Stimulated activated effector memory CD8-positive, alpha-beta T cell treated with anti-CD3 and anti-CD28 coated beads, Interleukin-12 subunit alpha, Interleukin-12 subunit beta, amount 100 ng/mL, for 72 hours (primary cell): Measurements from ENCODE around the gene TENM4.

Experiments
- ATAC-seq: fragments of 150-1000 bp; cut with Tn5 transposase; 2 replicates; pipeline ENCODE4 v1.10.0; 2021
- DNase-seq, 2 donors: peaks; one replicate each; pipeline ENCODE4 v3.0.0; 2021 to 2022; ENCODE audit warnings: low spot score in 2 of 2
- H3K27ac Mint-ChIP-seq: one replicate; pipeline ENCODE4 v1.8.0; 2022; ENCODE audit warnings: mild to moderate bottlenecking, mixed read lengths
- H3K36me3 Mint-ChIP-seq: one replicate; pipeline ENCODE4 v1.8.0; 2022; ENCODE audit warnings: mild to moderate bottlenecking, mixed read lengths
- H3K4me1 Mint-ChIP-seq: one replicate; pipeline ENCODE4 v1.8.0; 2022; ENCODE audit warnings: mixed read lengths
- H3K4me3 Mint-ChIP-seq: one replicate; pipeline ENCODE4 v1.8.0; 2022; ENCODE audit warnings: mild to moderate bottlenecking, mixed read lengths
- H3K9me3 Mint-ChIP-seq: one replicate; pipeline ENCODE4 v1.8.0; 2022; ENCODE audit warnings: mixed read lengths

TENM4 gene

DNA sequence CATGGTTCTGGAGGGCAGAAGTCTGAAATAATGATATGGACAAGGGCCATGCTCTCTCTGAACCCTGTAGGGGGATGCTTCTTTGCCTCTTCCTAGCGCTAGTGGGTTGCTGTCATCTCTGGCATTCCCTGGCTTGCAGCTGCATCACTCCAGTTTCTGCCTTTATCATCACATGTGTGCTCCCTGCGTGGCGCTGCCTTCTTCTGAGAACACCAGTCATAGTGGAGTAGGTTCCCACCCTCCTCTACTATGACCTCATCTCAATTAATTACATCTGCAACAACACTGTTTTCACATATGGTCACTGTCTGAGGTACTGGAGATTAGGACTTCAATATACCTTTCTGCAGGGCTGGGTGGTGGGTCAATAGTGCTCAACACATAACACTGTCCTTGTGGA, 463.8 kb downstream of the TENM4 start:
- H3K4me1 Mint-ChIP-seq = no peaks in the 10 kb centered on the region

GRCh38 chr11:78975081-78975480, 465.7 kb downstream of the TENM4 start:
- Mint-ChIP-seq H3K4me1 (no peaks in the 10 kb centered on the region), H3K9me3 (peaks cover 13% of the 10 kb centered on the region), H3K27ac (no peak overlapping the region), H3K36me3 (no peaks in the 10 kb centered on the region), H3K4me3 (no peak overlapping the region)
- DNase-seq (no peak), ATAC-seq (no peak)

More for the DNA sequence above, 463.8 kb downstream of the TENM4 start:
- H3K4me3 Mint-ChIP-seq = no peak overlapping the region
- H3K9me3 Mint-ChIP-seq = peaks cover 13% of the 10 kb centered on the region
- H3K36me3 Mint-ChIP-seq = no peaks in the 10 kb centered on the region
- DNase-seq (no peak), ATAC-seq (no peak)
- H3K27ac Mint-ChIP-seq = no peak overlapping the region

GRCh38 chr11:78973876-78974275, 467.0 kb downstream of the TENM4 start:
- ATAC-seq (no peak), DNase-seq (no peak)
- Mint-ChIP-seq H3K36me3 (no peaks in the 10 kb centered on the region), H3K9me3 (peaks cover 13% of the 10 kb centered on the region), H3K4me3 (no peak overlapping the region), H3K27ac (no peak overlapping the region), H3K4me1 (no peaks in the 10 kb centered on the region)

DNA sequence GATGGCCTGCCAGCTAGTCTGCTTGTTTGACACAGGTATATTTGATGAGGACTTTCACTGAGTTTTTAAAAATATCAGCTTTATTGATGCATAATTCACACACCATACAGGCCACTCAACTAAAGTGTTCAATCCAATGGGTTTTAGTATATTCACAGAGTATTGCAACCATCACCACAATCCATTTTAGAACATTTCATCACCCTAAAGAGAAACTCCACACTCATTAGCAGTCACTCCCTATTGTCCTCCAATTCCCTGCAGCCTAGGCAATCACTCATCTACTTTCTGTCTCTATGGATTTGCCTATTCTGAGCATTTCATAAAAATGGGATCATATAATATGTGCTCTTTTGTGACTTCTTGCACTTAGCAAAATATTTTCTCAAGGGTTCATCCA, 468.2 kb downstream of the TENM4 start:
- H3K36me3 Mint-ChIP-seq = no peaks in the 10 kb centered on the region
- no peak overlapping the region for H3K27ac Mint-ChIP-seq
- no peak for ATAC-seq
- DNase-seq = no peak
- H3K4me3 Mint-ChIP-seq = no peak overlapping the region
- H3K4me1 Mint-ChIP-seq = no peaks in the 10 kb centered on the region
- H3K9me3 Mint-ChIP-seq = peaks cover 5% of the 10 kb centered on the region

- H3K4me1 Mint-ChIP-seq = no peaks in the 10 kb centered on the region
- ATAC-seq (no peak), DNase-seq (no peak)
- H3K36me3 Mint-ChIP-seq = no peaks in the 10 kb centered on the region
- H3K9me3 Mint-ChIP-seq = peaks cover under 1% of the 10 kb centered on the region
- no peak overlapping the region for H3K27ac Mint-ChIP-seq
- H3K4me3 Mint-ChIP-seq = no peak overlapping the region
These were observed 468.7 kb downstream of the TENM4 start for GRCh38 chr11:78972177-78972576.

GRCh38 chr11:78967811-78968210, 473.0 kb downstream of the TENM4 start:
- DNase-seq = no peak
- Mint-ChIP-seq H3K27ac (no peak overlapping the region), H3K9me3 (no peaks in the 10 kb centered on the region), H3K4me3 (no peak overlapping the region), H3K4me1 (no peaks in the 10 kb centered on the region), H3K36me3 (no peaks in the 10 kb centered on the region)
- no peak for ATAC-seq

GRCh38 chr11:78965432-78965831, 475.4 kb downstream of the TENM4 start:
- no peak for ATAC-seq
- H3K36me3 Mint-ChIP-seq = no peaks in the 10 kb centered on the region
- H3K27ac Mint-ChIP-seq = no peak overlapping the region
- H3K9me3 Mint-ChIP-seq = no peaks in the 10 kb centered on the region
- DNase-seq = no peak
- no peak overlapping the region for H3K4me3 Mint-ChIP-seq
- H3K4me1 Mint-ChIP-seq = no peaks in the 10 kb centered on the region

- Mint-ChIP-seq H3K9me3 (no peaks in the 10 kb centered on the region), H3K4me3 (no peak overlapping the region), H3K36me3 (no peaks in the 10 kb centered on the region), H3K27ac (no peak overlapping the region), H3K4me1 (no peaks in the 10 kb centered on the region)
- DNase-seq = no peak
- ATAC-seq = no peak
These were observed 478.7 kb downstream of the TENM4 start for GRCh38 chr11:78961937-78962701.

- Mint-ChIP-seq H3K36me3 (no peaks in the 10 kb centered on the region), H3K27ac (no peak overlapping the region), H3K4me3 (no peak overlapping the region), H3K9me3 (no peaks in the 10 kb centered on the region), H3K4me1 (no peaks in the 10 kb centered on the region)
- DNase-seq = no peak
- no peak for ATAC-seq
These were observed 479.6 kb downstream of the TENM4 start for GRCh38 chr11:78961247-78961646.

DNA sequence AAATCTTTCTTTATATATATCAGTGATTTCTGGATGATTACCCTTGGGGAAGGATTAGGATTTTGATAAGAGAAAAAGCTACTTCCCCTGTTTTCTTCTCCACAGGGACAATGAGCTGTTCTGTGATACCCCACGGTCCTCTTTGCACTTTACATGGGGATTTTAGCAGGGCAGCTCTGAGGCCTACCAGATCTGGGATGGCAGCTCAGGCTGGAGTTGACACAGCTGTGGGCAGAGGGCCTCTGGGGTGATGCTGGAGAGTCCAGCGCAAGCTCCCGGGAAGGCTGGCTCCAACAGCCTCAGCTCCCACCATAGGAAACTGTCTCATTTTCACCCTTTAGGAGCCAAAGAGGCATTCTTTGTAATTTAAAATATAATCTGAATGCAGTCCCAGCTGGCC, 482.4 kb downstream of the TENM4 start:
- H3K4me3 Mint-ChIP-seq = no peak overlapping the region
- DNase-seq = no peak
- no peaks in the 10 kb centered on the region for H3K36me3 Mint-ChIP-seq
- no peak overlapping the region for H3K27ac Mint-ChIP-seq
- no peaks in the 10 kb centered on the region for H3K9me3 Mint-ChIP-seq
- ATAC-seq = no peak
- H3K4me1 Mint-ChIP-seq = no peaks in the 10 kb centered on the region

DNA sequence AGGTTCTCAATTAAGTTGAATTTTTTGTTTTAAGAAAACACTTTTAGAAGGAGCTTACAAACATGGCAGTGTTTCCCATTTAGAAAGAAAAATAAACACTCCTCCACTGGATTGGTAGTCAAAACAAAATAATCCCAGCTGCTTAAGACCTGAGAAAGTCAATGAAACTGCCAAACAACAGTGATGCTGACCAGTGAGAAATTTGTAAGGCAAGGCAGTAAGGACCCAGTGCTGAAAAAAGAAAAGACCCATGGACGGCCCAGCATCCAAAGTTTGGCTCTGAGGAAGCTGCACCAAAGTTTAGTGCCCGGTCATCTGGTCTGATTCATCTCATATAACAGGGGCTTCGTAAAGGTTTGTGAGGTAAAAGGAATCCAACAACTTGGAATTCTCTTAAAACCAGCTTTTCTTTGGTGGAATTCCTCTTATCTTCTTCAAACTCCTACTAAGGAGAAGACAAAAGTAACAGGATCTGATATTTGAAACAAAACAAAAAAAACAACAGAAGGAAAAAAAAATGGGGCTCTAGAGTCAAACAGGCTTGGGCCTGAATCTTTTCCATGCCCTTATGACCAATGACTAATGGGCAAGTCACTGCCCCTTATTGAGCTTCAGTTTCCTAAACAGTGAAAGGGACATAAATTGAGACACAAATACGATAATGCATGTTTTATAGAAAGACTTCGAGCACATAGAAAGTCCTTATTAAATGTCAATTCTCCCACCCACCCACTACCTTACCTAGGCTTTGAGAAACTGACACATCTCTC, 483.2 kb downstream of the TENM4 start:
- Mint-ChIP-seq H3K4me3 (no peak overlapping the region), H3K36me3 (no peaks in the 10 kb centered on the region), H3K4me1 (no peaks in the 10 kb centered on the region), H3K27ac (no peak overlapping the region), H3K9me3 (no peaks in the 10 kb centered on the region)
- no peak for ATAC-seq
- DNase-seq = no peak

DNA sequence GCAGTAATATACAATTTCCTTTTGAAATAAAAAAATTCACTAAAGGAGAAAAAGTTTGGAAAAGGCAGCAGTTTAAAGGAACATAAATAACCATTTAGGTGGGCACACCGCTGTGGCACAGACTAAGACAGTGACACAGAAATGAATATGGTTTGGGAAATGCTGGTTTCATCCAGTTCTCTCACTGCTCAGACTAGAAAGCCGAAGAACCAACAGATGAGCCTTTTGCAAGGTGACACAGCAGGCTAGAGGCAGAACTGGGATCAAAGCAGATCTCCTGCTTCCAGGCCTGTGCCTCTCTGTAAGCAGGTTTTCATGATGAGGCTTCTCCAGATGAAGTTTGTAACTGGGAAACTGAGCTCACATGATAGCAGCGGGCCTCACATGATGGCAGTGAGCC, 486.1 kb downstream of the TENM4 start:
- ATAC-seq = no peak
- Mint-ChIP-seq H3K27ac (no peak overlapping the region), H3K9me3 (no peaks in the 10 kb centered on the region), H3K4me3 (no peak overlapping the region), H3K4me1 (no peaks in the 10 kb centered on the region), H3K36me3 (no peaks in the 10 kb centered on the region)
- no peak for DNase-seq

GRCh38 chr11:78954261-78954660, 486.6 kb downstream of the TENM4 start:
- H3K4me3 Mint-ChIP-seq = no peak overlapping the region
- no peaks in the 10 kb centered on the region for H3K4me1 Mint-ChIP-seq
- no peak for ATAC-seq
- H3K36me3 Mint-ChIP-seq = no peaks in the 10 kb centered on the region
- H3K27ac Mint-ChIP-seq = no peak overlapping the region
- no peaks in the 10 kb centered on the region for H3K9me3 Mint-ChIP-seq
- no peak for DNase-seq

DNA sequence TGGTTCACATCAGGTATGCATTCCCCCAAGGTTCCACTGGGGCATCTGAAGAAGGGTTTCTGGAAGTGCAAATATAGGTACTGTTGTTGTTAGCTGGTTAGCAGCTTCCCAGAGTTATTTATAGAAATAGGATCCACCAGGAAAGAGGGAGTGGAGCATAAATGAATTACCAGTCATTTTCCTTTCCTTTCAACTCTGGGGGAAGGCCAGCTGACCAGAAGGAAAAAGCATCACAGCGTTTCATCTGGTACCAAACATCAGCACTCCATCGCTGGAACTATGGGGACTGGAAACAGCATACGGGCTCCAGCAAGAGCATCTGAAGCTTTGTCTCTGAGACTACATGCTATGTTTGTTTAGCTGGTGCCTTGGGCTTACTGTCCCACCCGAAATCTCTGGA, 487.9 kb downstream of the TENM4 start:
- H3K4me3 Mint-ChIP-seq = no peak overlapping the region
- H3K27ac Mint-ChIP-seq = no peak overlapping the region
- H3K4me1 Mint-ChIP-seq = no peaks in the 10 kb centered on the region
- H3K36me3 Mint-ChIP-seq = no peaks in the 10 kb centered on the region
- no peaks in the 10 kb centered on the region for H3K9me3 Mint-ChIP-seq
- DNase-seq (no peak), ATAC-seq (no peak)

GRCh38 chr11:78952175-78952574, 488.7 kb downstream of the TENM4 start:
- Mint-ChIP-seq H3K9me3 (no peaks in the 10 kb centered on the region), H3K4me3 (no peak overlapping the region), H3K4me1 (no peaks in the 10 kb centered on the region), H3K36me3 (no peaks in the 10 kb centered on the region), H3K27ac (no peak overlapping the region)
- DNase-seq = no peak
- no peak for ATAC-seq

- H3K27ac Mint-ChIP-seq = no peak overlapping the region
- H3K9me3 Mint-ChIP-seq = peaks cover 2% of the 10 kb centered on the region
- ATAC-seq = no peak
- no peaks in the 10 kb centered on the region for H3K36me3 Mint-ChIP-seq
- no peaks in the 10 kb centered on the region for H3K4me1 Mint-ChIP-seq
- no peak overlapping the region for H3K4me3 Mint-ChIP-seq
- DNase-seq = no peak
These were observed 490.7 kb downstream of the TENM4 start for GRCh38 chr11:78949976-78950690.
